Inferior parietal cortex (tissue), 1 donor: Measurements from ENCODE around the gene DPH2.

Source experiments
- DNase-seq: peaks from one replicate; pipeline ENCODE4 v3.0.0-alpha.2; 2016; ENCODE audit errors: extremely low spot score

The DPH2 gene

GRCh38 chr1:43969746-43970466 is at the start of gene DPH2:
TSS of gene DPH2 (plus strand) at chr1:43970010. CDS start at chr1:43970176, 166 bp downstream.
- DNase-seq: peak; percentile 97

- DNase-seq: no peak
These were observed 48.8 kb upstream of the DPH2 start for GRCh38 chr1:43921022-43921421.

- DNase-seq: no peak
These were observed 45.3 kb upstream of the DPH2 start for GRCh38 chr1:43924516-43924915.

GRCh38 chr1:43925846-43926245 is 44.0 kb upstream of the DPH2 start:
- DNase-seq: no peak

GRCh38 chr1:43930168-43930948 is 39.5 kb upstream of the DPH2 start:
- no peak for DNase-seq

- no peak for DNase-seq
These were observed 38.9 kb upstream of the DPH2 start for GRCh38 chr1:43930949-43931275.

GRCh38 chr1:43931711-43932660 is 37.8 kb upstream of the DPH2 start:
- DNase-seq: no peak

- no peak for DNase-seq
These were observed 36.9 kb upstream of the DPH2 start for GRCh38 chr1:43932786-43933385.

GRCh38 chr1:43933386-43934100 is 36.3 kb upstream of the DPH2 start, which contains the start of gene ARTN:
TSS of gene ARTN (plus strand) at chr1:43933801. CDS start at chr1:43935657, 1,856 bp downstream.
- DNase-seq: no peak

- DNase-seq: peak; percentile 68
These were observed 35.5 kb upstream of the DPH2 start for GRCh38 chr1:43934101-43934985.

- DNase-seq: no peak
These were observed 34.9 kb upstream of the DPH2 start for GRCh38 chr1:43934986-43935324.

GRCh38 chr1:43935711-43936427 is 33.9 kb upstream of the DPH2 start:
- no peak for DNase-seq

GRCh38 chr1:43936431-43937151 is 33.2 kb upstream of the DPH2 start:
- DNase-seq: no peak

GRCh38 chr1:43937179-43937865 is 32.5 kb upstream of the DPH2 start:
- DNase-seq: no peak

- no peak for DNase-seq
These were observed 31.4 kb upstream of the DPH2 start for GRCh38 chr1:43938383-43938782.

GRCh38 chr1:43938892-43939587 is 30.8 kb upstream of the DPH2 start:
- DNase-seq: no peak

GRCh38 chr1:43942411-43942810 is 27.4 kb upstream of the DPH2 start:
- no peak for DNase-seq

GRCh38 chr1:43944860-43945259 is 24.9 kb upstream of the DPH2 start:
- no peak for DNase-seq
